ENCODE data around the gene TMEM59L. TPM values are rescaled to one million over a fixed set of nuclear protein-coding genes. Genes with fewer than 3 reads are reported as not detected.

The TMEM59L gene
- total and polyA plus RNA-seq, 10 of the 15 experiments (the other 5 are each of a cell fraction or from before 2014, with no cell fraction given) = 0.06 TPM; not detected in 9

DNA sequence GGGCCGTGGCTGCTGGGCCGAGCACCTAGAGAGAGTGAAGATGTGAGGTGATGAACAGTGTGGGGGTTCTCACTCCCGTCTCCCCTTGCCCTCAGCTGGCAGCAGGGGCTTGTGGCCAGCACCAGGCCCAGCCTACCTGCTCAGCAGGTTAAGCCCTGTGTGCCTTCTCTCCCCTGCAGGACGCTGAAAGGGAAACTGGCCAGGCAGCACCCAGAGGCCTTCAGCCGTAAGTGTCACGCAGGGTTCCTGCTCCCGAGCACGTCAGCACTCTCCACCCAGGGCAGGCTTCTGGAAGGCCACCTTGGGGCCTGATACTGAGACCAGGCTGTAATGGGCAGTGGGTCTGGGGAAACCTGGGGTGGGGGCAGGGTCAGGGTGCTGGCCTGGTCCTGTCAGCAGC is 45.7 kb upstream of the TMEM59L start:
- peaks cover 18 to 24% of the 10 kb centered on the region in 2 experiments for H3K36me3 ChIP-seq (ENCODE audit: control insufficient read depth in 2 of 2, insufficient read depth in 2 of 2, low read length in 1 of 2)
- TF ChIP-seq CHD2 (IDR thresholded peaks at IDR 0.05; ENCODE audit: borderline replicate concordance, low read depth, low read length) (no peak), JUND (IDR thresholded peaks at IDR 0.05; ENCODE audit: low read depth, low read length) (no peak), SIN3A (IDR thresholded peaks at IDR 0.05; ENCODE audit: low read depth, low read length) (no peak), RAD21 (IDR thresholded peaks at IDR 0.05; ENCODE audit: insufficient read depth, low read depth, low read length) (no peak), ZNF24 (IDR thresholded peaks at IDR 0.05) (no peak), KAT2A (conservative IDR thresholded peaks at IDR 0.05; ENCODE audit: control insufficient read depth, low read depth, low read length) (no peak)
- TF ChIP-seq, protein P1, sequence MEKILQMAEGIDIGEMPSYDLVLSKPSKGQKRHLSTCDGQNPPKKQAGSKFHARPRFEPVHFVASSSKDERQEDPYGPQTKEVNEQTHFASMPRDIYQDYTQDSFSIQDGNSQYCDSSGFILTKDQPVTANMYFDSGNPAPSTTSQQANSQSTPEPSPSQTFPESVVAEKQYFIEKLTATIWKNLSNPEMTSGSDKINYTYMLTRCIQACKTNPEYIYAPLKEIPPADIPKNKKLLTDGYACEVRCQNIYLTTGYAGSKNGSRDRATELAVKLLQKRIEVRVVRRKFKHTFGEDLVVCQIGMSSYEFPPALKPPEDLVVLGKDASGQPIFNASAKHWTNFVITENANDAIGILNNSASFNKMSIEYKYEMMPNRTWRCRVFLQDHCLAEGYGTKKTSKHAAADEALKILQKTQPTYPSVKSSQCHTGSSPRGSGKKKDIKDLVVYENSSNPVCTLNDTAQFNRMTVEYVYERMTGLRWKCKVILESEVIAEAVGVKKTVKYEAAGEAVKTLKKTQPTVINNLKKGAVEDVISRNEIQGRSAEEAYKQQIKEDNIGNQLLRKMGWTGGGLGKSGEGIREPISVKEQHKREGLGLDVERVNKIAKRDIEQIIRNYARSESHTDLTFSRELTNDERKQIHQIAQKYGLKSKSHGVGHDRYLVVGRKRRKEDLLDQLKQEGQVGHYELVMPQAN (conservative IDR thresholded peaks at IDR 0.05) = no peak
- TF ChIP-seq, protein P2, sequence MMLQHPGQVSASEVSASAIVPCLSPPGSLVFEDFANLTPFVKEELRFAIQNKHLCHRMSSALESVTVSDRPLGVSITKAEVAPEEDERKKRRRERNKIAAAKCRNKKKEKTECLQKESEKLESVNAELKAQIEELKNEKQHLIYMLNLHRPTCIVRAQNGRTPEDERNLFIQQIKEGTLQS (IDR thresholded peaks at IDR 0.05; ENCODE audit: borderline replicate concordance, extremely low read depth, low read depth, low read length) = no peak
- TF ChIP-seq, protein P3, sequence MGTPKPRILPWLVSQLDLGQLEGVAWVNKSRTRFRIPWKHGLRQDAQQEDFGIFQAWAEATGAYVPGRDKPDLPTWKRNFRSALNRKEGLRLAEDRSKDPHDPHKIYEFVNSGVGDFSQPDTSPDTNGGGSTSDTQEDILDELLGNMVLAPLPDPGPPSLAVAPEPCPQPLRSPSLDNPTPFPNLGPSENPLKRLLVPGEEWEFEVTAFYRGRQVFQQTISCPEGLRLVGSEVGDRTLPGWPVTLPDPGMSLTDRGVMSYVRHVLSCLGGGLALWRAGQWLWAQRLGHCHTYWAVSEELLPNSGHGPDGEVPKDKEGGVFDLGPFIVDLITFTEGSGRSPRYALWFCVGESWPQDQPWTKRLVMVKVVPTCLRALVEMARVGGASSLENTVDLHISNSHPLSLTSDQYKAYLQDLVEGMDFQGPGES (IDR thresholded peaks at IDR 0.05) = no peak
- peaks cover 3% of the 10 kb centered on the region for H3K79me2 ChIP-seq (ENCODE audit: control insufficient read depth, insufficient read depth, low read length)
- in situ Hi-C loops (cut with MboI) (no loop called here), intact Hi-C loops (cut with micrococcal nuclease; ENCODE audit: unreplicated experiment) (no loop called here)
- POLR2A ChIA-PET = no interaction called here
- 100% methylated on average over 8 of the region's 8 CpGs for WGBS (ENCODE audit: insufficient coverage, insufficient replicate concordance, low lambda C conversion rate, missing lambda C conversion rate)
- no TSS peak for BruUV-seq (replicated peaks)
- H2AFZ ChIP-seq (ENCODE audit: control insufficient read depth, low read depth, low read length) = no peak overlapping the region
- SMC1A ChIA-PET (ENCODE audit: uncharacterized antibody, unreplicated experiment) = interaction anchor here (0.8 kb wide), 1 partner anchor 8 kb away, joined by 3 read pairs; no protein-coding TSS in a partner anchor
- FAIRE-seq (no peak), ATAC-seq (no peak), DNase-seq (ENCODE audit: low read depth, low spot score) (no peak)
- no peak overlapping the region for H3K9ac ChIP-seq (ENCODE audit: control insufficient read depth, insufficient read depth, low read length)
- no peaks in the 10 kb centered on the region for H3K9me3 ChIP-seq (replicated peaks; ENCODE audit: control insufficient read depth, insufficient read depth, low read length)
- H3K27ac ChIP-seq (ENCODE audit: control insufficient read depth, insufficient read depth) = no peak overlapping the region
- H3K4me2 ChIP-seq (ENCODE audit: control insufficient read depth, insufficient read depth) = no peak overlapping the region
- H4K20me1 ChIP-seq (ENCODE audit: control insufficient read depth, insufficient read depth) = no peaks in the 10 kb centered on the region
- H3K4me1 ChIP-seq (ENCODE audit: control insufficient read depth, insufficient read depth, low read length) = no peaks in the 10 kb centered on the region; the same call in 1 of the 2 replicates
- no peaks in the 10 kb centered on the region for H3K27me3 ChIP-seq (replicated peaks in 1 of 2; ENCODE audit: control insufficient read depth in 2 of 2, insufficient read depth in 2 of 2, low read length in 1 of 2)
- H3K4me3 ChIP-seq = no peak overlapping the region
- CTCF ChIA-PET = interaction anchor here (1.6 kb wide), 1 partner anchor 14 kb away, joined by 3 read pairs; no protein-coding TSS in a partner anchor
- RAD21 ChIA-PET (ENCODE audit: unreplicated experiment) = no interaction called here
